ENCODE results near the gene FGD3. TPM values are rescaled to one million over a fixed set of nuclear protein-coding genes. Genes with fewer than 3 reads are reported as not detected.

The FGD3 gene
- total RNA-seq, 4 donors from 2014 or later, result 0.92 to 1.3 (median 0.97) TPM

DNA sequence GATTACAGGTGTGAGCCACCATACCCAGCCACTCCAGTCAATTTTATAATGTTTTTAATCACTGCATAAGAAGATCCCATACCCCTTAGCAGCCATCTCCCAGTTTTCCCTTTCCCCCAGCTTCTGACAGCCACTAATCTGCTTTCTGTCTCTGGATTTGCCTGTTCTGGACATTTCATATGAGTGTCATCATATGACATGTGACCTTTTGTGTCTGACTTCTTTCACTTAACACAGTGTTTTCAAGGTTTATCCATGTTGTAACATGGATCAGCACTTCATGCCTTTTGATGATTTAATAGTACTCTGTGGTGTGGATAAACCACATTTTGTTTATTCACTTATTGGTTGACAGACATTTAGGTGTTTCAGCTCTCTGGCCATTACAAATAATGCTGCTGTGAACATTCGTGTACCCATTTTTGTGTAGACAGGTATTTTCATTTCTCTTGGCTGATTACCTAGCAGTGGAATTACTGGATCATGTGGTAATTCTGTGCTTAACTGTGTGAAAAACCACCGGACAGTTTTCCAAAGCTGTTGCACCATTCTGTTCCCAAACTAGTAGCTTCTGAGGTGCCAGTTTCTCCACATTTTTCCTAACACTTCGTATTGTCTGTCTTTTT lies 119.8 kb downstream of the FGD3 start:
- H3K4me1 ChIP-seq, result peaks cover 0 to 1% of the 10 kb centered on the region in 2 donors
- no peak for ATAC-seq
- in situ Hi-C loops (cut with MboI; ENCODE audit: low sequenced_read_pairs in 4 of 4), result no loop called here

DNA sequence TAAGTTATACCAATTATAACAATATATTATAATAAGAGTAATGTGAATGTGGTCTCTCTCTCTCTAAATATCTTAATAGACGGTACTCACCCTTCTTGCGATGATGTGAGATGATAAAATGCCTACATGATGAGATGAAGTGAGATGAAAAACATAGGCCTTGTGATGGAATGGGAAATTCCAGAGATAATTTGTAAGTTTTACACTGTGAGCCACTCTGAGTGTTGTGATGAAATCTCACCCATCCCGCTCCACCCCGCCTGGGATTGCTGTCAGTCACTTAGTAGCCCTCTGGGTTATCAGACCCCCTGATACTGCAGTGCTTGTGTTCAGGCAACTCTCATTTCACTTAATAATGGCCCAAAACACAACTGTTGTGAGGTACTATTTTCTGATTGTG lies 121.6 kb downstream of the FGD3 start:
- in situ Hi-C loops (cut with MboI; ENCODE audit: low sequenced_read_pairs in 4 of 4) (no loop called here), intact Hi-C loops (cut with DNase I; ENCODE audit: low total_unique reads) (no loop called here)
- Histone ChIP-seq H3K9me3 (no peaks in the 10 kb centered on the region), H3K36me3 (no peaks in the 10 kb centered on the region), H3K4me3 (no peak overlapping the region), H3K27me3 (no peaks in the 10 kb centered on the region), H3K27ac (no peak overlapping the region), H3K4me1 (peaks cover 0 to 7% of the 10 kb centered on the region in 2 donors)
- DNase-seq (no peak), ATAC-seq (no peak)
- no peak for TF ChIP-seq POLR2A (IDR thresholded peaks at IDR 0.05)
- TF ChIP-seq, protein P1, sequence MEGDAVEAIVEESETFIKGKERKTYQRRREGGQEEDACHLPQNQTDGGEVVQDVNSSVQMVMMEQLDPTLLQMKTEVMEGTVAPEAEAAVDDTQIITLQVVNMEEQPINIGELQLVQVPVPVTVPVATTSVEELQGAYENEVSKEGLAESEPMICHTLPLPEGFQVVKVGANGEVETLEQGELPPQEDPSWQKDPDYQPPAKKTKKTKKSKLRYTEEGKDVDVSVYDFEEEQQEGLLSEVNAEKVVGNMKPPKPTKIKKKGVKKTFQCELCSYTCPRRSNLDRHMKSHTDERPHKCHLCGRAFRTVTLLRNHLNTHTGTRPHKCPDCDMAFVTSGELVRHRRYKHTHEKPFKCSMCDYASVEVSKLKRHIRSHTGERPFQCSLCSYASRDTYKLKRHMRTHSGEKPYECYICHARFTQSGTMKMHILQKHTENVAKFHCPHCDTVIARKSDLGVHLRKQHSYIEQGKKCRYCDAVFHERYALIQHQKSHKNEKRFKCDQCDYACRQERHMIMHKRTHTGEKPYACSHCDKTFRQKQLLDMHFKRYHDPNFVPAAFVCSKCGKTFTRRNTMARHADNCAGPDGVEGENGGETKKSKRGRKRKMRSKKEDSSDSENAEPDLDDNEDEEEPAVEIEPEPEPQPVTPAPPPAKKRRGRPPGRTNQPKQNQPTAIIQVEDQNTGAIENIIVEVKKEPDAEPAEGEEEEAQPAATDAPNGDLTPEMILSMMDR (IDR thresholded peaks at IDR 0.05 in 4 of 5, conservative IDR thresholded peaks at IDR 0.05 in 1 of 5), result no peak

More for the DNA sequence above, 119.8 kb downstream of the FGD3 start:
- no peaks in the 10 kb centered on the region for H3K9me3 ChIP-seq
- intact Hi-C loops (cut with DNase I; ENCODE audit: low total_unique reads), result no loop called here
- no peak overlapping the region for H3K4me3 ChIP-seq
- H3K36me3 ChIP-seq, result no peaks in the 10 kb centered on the region
- H3K27ac ChIP-seq, result no peak overlapping the region
- DNase-seq, result no peak
- TF ChIP-seq POLR2A (IDR thresholded peaks at IDR 0.05), result no peak
- H3K27me3 ChIP-seq, result no peaks in the 10 kb centered on the region

DNA sequence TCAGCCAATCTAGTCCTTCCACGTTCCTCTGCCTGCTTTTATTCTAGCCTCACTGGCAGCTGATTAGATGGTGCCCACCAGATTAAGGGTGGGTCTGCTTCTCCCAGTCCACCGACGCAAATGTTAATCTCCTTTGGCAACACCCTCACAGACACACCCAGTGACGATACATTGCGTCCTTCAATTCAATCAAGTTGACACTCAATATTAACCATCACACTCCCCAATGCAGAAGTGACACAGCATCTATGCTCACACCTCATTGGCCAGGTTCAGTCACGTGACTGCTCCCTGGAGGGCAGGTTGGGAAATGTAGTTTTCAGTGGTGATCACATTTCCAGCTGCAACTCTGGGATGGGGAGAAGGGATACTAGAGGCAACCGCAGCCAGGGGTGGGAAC lies 124.1 kb downstream of the FGD3 start:
- DNase-seq, result peak in 1 of 2 donors; percentile 30
- Histone ChIP-seq H3K4me1 (peaks cover 0 to 7% of the 10 kb centered on the region in 2 donors), H3K36me3 (no peaks in the 10 kb centered on the region), H3K9me3 (no peaks in the 10 kb centered on the region), H3K27me3 (no peaks in the 10 kb centered on the region), H3K4me3 (no peak overlapping the region), H3K27ac (no peak overlapping the region)
- ATAC-seq, result peak; percentile 36 to 76
- in situ Hi-C loops (cut with MboI; ENCODE audit: low sequenced_read_pairs in 4 of 4) (no loop called here), intact Hi-C loops (cut with DNase I; ENCODE audit: low total_unique reads) (no loop called here)
- TF ChIP-seq, protein P1 (IDR thresholded peaks at IDR 0.05 in 4 of 5, conservative IDR thresholded peaks at IDR 0.05 in 1 of 5), result no peak
- no peak for TF ChIP-seq POLR2A (IDR thresholded peaks at IDR 0.05)

DNA sequence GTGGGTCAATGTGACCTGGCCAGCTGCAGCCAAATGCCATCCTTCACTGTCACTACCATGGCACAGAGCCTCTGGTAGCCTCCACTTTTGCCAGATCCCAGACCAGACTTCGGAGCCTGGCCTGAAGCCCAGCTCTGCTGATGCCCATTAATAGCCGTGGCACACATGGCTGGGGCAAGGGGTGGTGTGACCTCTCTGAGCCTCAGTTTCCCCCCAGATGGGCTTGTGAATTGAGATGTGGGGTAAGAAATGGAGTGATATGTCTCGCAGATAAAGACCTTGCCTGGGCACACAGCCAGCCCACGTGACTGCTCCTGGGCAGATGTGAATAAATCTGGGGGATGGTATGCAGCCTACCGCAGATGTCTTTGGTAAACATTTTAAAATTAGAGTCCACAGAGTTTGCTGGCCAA lies 125.1 kb downstream of the FGD3 start:
- ATAC-seq, result no peak
- in situ Hi-C loops (cut with MboI; ENCODE audit: low sequenced_read_pairs in 4 of 4), result no loop called here
- Histone ChIP-seq H3K36me3 (no peaks in the 10 kb centered on the region), H3K4me3 (no peak overlapping the region), H3K27me3 (no peaks in the 10 kb centered on the region), H3K27ac (no peak overlapping the region), H3K9me3 (no peaks in the 10 kb centered on the region), H3K4me1 (peaks cover 0 to 7% of the 10 kb centered on the region in 2 donors)
- intact Hi-C loops (cut with DNase I; ENCODE audit: low total_unique reads), result no loop called here
- TF ChIP-seq, protein P1 (IDR thresholded peaks at IDR 0.05 in 4 of 5, conservative IDR thresholded peaks at IDR 0.05 in 1 of 5), result no peak
- no peak for TF ChIP-seq POLR2A (IDR thresholded peaks at IDR 0.05)
- DNase-seq, result no peak

DNA sequence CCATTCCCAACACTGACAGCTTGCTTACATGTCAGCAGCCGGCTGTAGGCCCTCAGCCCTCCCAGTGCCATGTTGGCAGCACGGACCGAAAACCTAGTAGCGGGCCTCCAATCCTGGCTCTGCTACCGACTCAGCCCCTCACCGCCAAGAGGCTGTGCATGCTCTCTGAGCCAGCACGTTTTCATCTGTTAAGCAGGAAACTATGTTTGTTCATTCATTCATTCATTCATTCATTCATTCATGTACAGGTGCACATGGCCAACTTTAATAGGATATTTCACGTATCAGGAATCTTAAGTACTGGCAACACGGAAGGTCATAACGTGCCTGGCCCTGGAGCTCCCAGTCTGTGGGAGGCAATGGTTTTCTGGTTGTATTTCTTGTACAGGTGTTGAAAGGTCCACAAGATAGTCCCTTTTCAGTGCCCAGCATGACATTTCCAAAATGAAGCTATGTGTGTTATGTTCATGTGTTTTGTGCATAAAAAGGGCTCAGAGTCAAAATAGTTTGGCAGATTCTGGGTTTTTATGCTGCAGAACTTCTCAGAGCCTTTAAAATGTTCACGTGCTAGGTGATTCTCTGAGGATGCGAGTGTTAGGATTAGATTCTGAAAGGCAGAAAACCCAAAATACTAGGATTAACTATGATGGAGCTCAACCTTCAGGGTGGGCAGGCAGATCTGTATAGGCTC lies 128.9 kb downstream of the FGD3 start:
- Histone ChIP-seq H3K36me3 (no peaks in the 10 kb centered on the region), H3K4me3 (no peak overlapping the region), H3K9me3 (no peaks in the 10 kb centered on the region), H3K27me3 (no peaks in the 10 kb centered on the region), H3K27ac (no peak overlapping the region), H3K4me1 (peaks cover 0 to 7% of the 10 kb centered on the region in 2 donors)
- intact Hi-C loops (cut with DNase I; ENCODE audit: low total_unique reads), result no loop called here
- DNase-seq, result no peak
- in situ Hi-C loops (cut with MboI; ENCODE audit: low sequenced_read_pairs in 4 of 4), result no loop called here
- TF ChIP-seq POLR2A (IDR thresholded peaks at IDR 0.05), result no peak
- TF ChIP-seq, protein P1 (IDR thresholded peaks at IDR 0.05 in 4 of 5, conservative IDR thresholded peaks at IDR 0.05 in 1 of 5), result no peak
- ATAC-seq, result no peak
